Brain microvascular endothelial cell (primary cell): ENCODE results near the gene VMAC.

Source experiments
- DNase-seq: peaks from one replicate; pipeline ENCODE4 v3.0.0-alpha.2; 2020
- H3K27ac ChIP-seq: fragments of 250-450 bp; sonication (Bioruptor Pico); 2 replicates; pipeline ENCODE4 v1.5.1; 2020; ENCODE audit warnings: mild to moderate bottlenecking, moderate library complexity
- H3K27me3 ChIP-seq: fragments of 250-450 bp; sonication (Bioruptor Pico); replicated peaks from 2 replicates; pipeline ENCODE4 v1.5.1; 2020; ENCODE audit warnings: mild to moderate bottlenecking
- H3K36me3 ChIP-seq: fragments of 250-450 bp; sonication (Bioruptor Pico); replicated peaks from 2 replicates; pipeline ENCODE4 v1.5.1; 2020; ENCODE audit warnings: mild to moderate bottlenecking
- H3K4me3 ChIP-seq: 2 replicates; pipeline ENCODE4 v1.5.1; 2011; ENCODE audit warnings: low read depth, mild to moderate bottlenecking, control low read depth, low read length, moderate library complexity
- CTCF ChIP-seq: IDR thresholded peaks from 2 replicates; pipeline ENCODE4 v1.5.1; 2011; ENCODE audit warnings: low read depth, mild to moderate bottlenecking, moderate library complexity, low read length, control low read depth, inconsistent platforms; ENCODE audit errors: missing control alignments
- in situ Hi-C: cut with HindIII; loops from 2 replicates; pipeline ENCODE4 v1.10.0; 2017; ENCODE audit warnings: low sequenced_read_pairs, low pct_ligation_motif_present

Gene VMAC

DNA sequence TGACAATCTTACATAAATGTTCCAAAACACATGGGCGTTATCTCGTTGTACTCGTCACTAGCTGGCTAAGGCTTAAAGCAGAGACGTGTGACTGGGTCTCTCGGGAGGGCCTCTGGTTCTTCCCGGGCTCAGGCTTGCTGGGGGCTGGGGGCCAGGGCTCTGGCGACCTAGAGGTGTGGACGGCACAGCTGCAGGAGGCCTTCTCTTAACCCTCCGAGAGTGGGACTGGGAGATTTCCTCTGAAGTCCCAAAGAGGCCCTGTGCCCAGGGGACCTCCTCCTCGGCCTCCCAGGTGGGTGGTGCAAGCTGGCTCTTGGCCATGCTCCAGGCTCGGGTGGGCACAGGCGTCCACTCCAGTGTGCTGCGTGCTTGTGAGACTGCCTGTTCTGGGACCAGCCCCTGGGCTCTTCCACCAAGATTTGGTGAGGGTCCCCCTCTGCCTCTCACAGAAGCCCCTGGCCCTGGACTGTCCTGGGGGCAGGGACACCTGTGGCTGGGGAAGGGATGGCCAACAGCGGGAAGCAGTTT is 11.6 kb downstream of the VMAC start:
- Histone ChIP-seq H3K36me3 (peaks cover 36% of the 10 kb centered on the region), H3K27ac (no peak overlapping the region), H3K4me3 (no peak overlapping the region), H3K27me3 (no peaks in the 10 kb centered on the region)
- no peak for TF ChIP-seq CTCF
- no peak for DNase-seq
- in situ Hi-C loops: no loop called here

DNA sequence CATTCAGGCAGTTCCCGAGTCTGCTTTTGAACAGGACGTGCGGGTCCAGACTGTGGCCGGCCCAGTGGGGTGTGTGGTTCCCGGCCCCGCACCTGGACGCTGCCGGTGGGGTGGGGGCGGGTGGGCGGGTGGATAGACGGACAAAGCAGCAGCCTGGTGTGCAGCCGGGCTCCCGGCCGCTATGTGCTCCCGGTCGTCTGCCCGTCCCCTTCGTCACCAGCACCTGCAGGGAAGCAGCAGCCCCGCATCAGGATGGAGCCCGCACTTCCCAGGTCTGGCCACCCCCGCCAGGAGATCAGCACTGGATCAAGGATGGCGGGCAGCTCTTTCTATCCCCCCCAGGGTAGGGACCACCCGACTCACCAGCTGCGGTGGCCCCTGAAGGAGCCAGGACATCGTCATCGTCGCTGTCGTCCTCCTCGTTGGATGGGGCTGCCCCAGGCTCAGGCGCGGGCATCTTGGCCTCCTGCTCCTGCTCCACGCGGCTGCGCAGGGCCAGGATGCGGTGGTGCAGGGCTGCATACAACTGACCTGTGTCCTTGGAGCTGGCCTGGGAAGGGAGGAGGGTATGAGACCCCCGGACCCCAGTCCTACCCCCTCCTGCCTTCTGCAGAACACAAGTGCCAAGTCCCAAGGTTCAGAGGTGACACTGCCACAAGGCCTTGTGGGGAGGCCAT is 12.9 kb downstream of the VMAC start:
- no peak for DNase-seq
- Histone ChIP-seq H3K4me3 (no peak overlapping the region), H3K27me3 (no peaks in the 10 kb centered on the region), H3K36me3 (peaks cover 46% of the 10 kb centered on the region), H3K27ac (no peak overlapping the region)
- in situ Hi-C loops: no loop called here
- TF ChIP-seq CTCF: no peak

GRCh38 chr19:5918463-5919079 is 13.9 kb downstream of the VMAC start:
- no peak for TF ChIP-seq CTCF
- in situ Hi-C loops: no loop called here
- no peak for DNase-seq
- no peak overlapping the region for H3K4me3 ChIP-seq
- H3K27ac ChIP-seq: no peak overlapping the region
- no peaks in the 10 kb centered on the region for H3K27me3 ChIP-seq
- H3K36me3 ChIP-seq: peaks cover 54% of the 10 kb centered on the region

DNA sequence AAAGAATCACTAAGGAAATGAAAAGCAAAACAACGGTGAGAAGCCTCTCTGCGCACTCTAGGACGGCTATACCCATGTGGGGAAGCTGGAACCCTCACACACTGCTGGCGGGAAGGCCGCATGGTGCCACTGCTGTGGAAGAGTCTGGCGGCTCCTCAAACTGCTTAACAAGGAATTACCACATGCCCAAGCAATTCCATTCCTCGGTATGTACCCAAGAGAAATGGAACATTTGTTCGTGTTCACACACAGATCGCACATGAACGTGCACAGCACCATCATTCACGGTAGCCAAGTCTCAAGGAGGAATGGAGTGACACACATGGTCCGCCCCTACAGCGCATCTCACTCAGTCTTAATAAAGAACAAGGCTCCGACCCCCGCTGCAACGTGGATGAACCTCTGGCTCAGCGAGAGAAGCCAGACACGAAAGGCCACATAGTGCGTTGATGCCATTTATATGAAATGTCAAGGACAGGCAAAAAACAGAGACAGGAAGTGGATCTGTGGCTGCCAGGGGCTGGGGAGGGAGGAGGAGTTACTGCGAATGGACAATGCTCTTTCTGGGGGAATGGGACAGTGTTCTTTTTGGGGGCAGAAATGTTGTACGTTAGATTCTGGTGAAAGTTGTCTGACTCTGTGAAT is 17.0 kb downstream of the VMAC start:
- no peak for TF ChIP-seq CTCF
- in situ Hi-C loops: no loop called here
- Histone ChIP-seq H3K27me3 (no peaks in the 10 kb centered on the region), H3K27ac (no peak overlapping the region), H3K4me3 (no peak overlapping the region), H3K36me3 (peaks cover 71% of the 10 kb centered on the region)
- no peak for DNase-seq

DNA sequence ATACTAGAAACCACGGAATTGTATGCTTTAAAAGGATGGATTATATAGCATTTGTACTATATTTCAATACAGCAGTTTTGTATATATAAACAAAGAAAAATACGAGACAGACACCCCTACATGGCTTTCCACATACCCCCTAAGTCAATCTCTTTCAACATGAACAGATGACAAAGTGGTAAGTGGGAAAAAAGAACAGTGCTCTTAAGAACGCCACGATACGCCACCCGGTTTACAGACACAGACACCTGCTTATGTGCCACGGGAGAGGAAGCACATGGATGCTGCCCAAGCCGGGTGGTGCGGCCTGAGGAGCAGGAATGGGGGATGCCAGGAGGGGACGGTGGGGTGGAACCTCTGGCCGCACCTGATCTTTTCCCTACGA is 17.5 kb downstream of the VMAC start:
- H3K27ac ChIP-seq: no peak overlapping the region
- no peak for TF ChIP-seq CTCF
- H3K4me3 ChIP-seq: no peak overlapping the region
- no peak for DNase-seq
- peaks cover 71% of the 10 kb centered on the region for H3K36me3 ChIP-seq
- H3K27me3 ChIP-seq: no peaks in the 10 kb centered on the region
- in situ Hi-C loops: no loop called here
